GM12878 (cell line): ENCODE data around the gene POU2F3. TPM values are rescaled to one million over a fixed set of nuclear protein-coding genes. Genes with fewer than 3 reads are reported as not detected.

Experiments used
- DPF2 ChIP-seq: fragments of 450-650 bp; IDR thresholded peaks from 2 replicates; pipeline ENCODE4 v1.6.1; 2017; ENCODE audit warnings: mild to moderate bottlenecking
- EGR1 ChIP-seq, 2 experiments: IDR thresholded peaks; 1 replicate in 1 of 2; 2 replicates in 1 of 2; pipeline ENCODE4 v1.6.1; 2011 to 2012; ENCODE audit warnings: low read depth in 2 of 2, low read length in 2 of 2, borderline replicate concordance in 1 of 2, mild to moderate bottlenecking in 1 of 2, moderate library complexity in 1 of 2
- GATAD2B ChIP-seq: fragments of 450-650 bp; conservative IDR thresholded peaks from 2 replicates; pipeline ENCODE4 v1.6.1; 2017; ENCODE audit warnings: low read depth, mild to moderate bottlenecking, moderate library complexity
- KLF5 ChIP-seq: fragments of 450-650 bp; IDR thresholded peaks from 2 replicates; pipeline ENCODE4 v1.6.1; 2014; ENCODE audit warnings: mild to moderate bottlenecking; ENCODE audit not compliant: partially characterized antibody
- MYC ChIP-seq: IDR thresholded peaks from 2 replicates; pipeline ENCODE4 v1.6.1; 2011; ENCODE audit warnings: mild to moderate bottlenecking, low read length, moderate library complexity, inconsistent platforms; ENCODE audit not compliant: insufficient read depth, insufficient replicate concordance, insufficient read length, severe bottlenecking
- NFXL1 ChIP-seq: fragments of 450-650 bp; IDR thresholded peaks from 2 replicates; pipeline ENCODE4 v1.6.1; 2017; ENCODE audit warnings: antibody characterized with exemption, mild to moderate bottlenecking, borderline replicate concordance
- NFYA ChIP-seq: IDR thresholded peaks from 2 replicates; pipeline ENCODE4 v1.6.1; 2011; ENCODE audit warnings: low read depth, mild to moderate bottlenecking, low read length, improper control_type of control experiment, borderline replicate concordance
- POU2F2 ChIP-seq: IDR thresholded peaks from 3 replicates; pipeline ENCODE4 v1.6.1; 2011; ENCODE audit warnings: low read depth, mild to moderate bottlenecking, low read length, borderline replicate concordance
- RAD21 ChIP-seq: IDR thresholded peaks from 2 replicates; pipeline ENCODE4 v1.6.1; 2011; ENCODE audit warnings: mild to moderate bottlenecking, low read depth, low read length, moderate library complexity; ENCODE audit not compliant: insufficient read depth
- RUNX3 ChIP-seq: IDR thresholded peaks from 2 replicates; pipeline ENCODE4 v1.6.1; 2012; ENCODE audit warnings: low read length, inconsistent platforms
- SIN3A ChIP-seq: IDR thresholded peaks from 2 replicates; pipeline ENCODE4 v1.6.1; 2012; ENCODE audit warnings: low read depth, low read length, improper control_type of control experiment
- SMAD1 ChIP-seq: fragments of 450-650 bp; IDR thresholded peaks from 2 replicates; pipeline ENCODE4 v1.6.1; 2018; ENCODE audit warnings: mild to moderate bottlenecking, low read depth; ENCODE audit not compliant: partially characterized antibody
- SMARCA5 ChIP-seq: fragments of 450-650 bp; IDR thresholded peaks from 2 replicates; pipeline ENCODE4 v1.6.1; 2017; ENCODE audit warnings: mild to moderate bottlenecking
- SREBF2 ChIP-seq: IDR thresholded peaks from 2 replicates; pipeline ENCODE4 v1.6.1; 2012; ENCODE audit warnings: mild to moderate bottlenecking, low read length
- STAT1 ChIP-seq: fragments of 450-650 bp; conservative IDR thresholded peaks from 2 replicates; pipeline ENCODE4 v1.6.1; 2014; ENCODE audit warnings: antibody characterized with exemption, mild to moderate bottlenecking
- STAT3 ChIP-seq: IDR thresholded peaks from 2 replicates; pipeline ENCODE4 v1.6.1; 2011; ENCODE audit warnings: low read depth, low read length, improper control_type of control experiment
- TAF1 ChIP-seq: IDR thresholded peaks from 2 replicates; pipeline ENCODE4 v1.6.1; 2011; ENCODE audit warnings: mild to moderate bottlenecking, low read depth, low read length, borderline replicate concordance
- TCF12 ChIP-seq: IDR thresholded peaks from 2 replicates; pipeline ENCODE4 v1.6.1; 2011; ENCODE audit warnings: low read depth, mild to moderate bottlenecking, low read length
- ZNF622 ChIP-seq: fragments of 450-650 bp; IDR thresholded peaks from 2 replicates; pipeline ENCODE4 v1.6.1; 2017; ENCODE audit warnings: mild to moderate bottlenecking, inconsistent platforms
- polyA plus RNA-seq, 11 experiments: library from polyadenylated mRNA; depleted of rRNA in 4 of 11; unstranded in 6 of 11; stranded (reverse) in 5 of 11; fragments of >200 nt; fragmentation: Nextera tagmentation in 4 of 11; fragmentation: Illumina TruSeq in 1 of 11; extraction: Ambion mirVana in 4 of 11; extraction: Trizol in 1 of 11; gene quantifications; 1 replicate in 1 of 11; 2 replicates in 10 of 11; pipeline versions ENCODE4 v1.2.1 to v1.2.3, GENCODE V29; 2011 to 2016; ENCODE audit warnings: inconsistent platforms in 2 of 11, missing spikeins in 2 of 11, low read depth in 1 of 11
- total RNA-seq, 4 experiments: library from RNA; depleted of rRNA in 3 of 4; stranded (reverse); fragments of >200 nt in 3 of 4; fragmentation: Illumina TruSeq in 1 of 4; extraction: Trizol in 1 of 4; gene quantifications; 2 replicates each; pipeline versions ENCODE4 v1.2.1 to v1.2.3, GENCODE V29; 2013 to 2021
- TF ChIP-seq, protein P1 (sequence below): IDR thresholded peaks from 2 replicates; pipeline ENCODE4 v1.6.1; 2011; ENCODE audit warnings: low read depth, low read length, improper control_type of control experiment, borderline replicate concordance
- TF ChIP-seq, protein P2 (sequence below): IDR thresholded peaks from 2 replicates; pipeline ENCODE4 v1.6.1; 2012; ENCODE audit warnings: low read depth, low read length, improper control_type of control experiment
- TF ChIP-seq, protein P3 (sequence below): fragments of 450-650 bp; IDR thresholded peaks from 2 replicates; pipeline ENCODE4 v1.6.1; 2014; ENCODE audit warnings: mild to moderate bottlenecking
- TF ChIP-seq, protein P4 (sequence below): fragments of 450-650 bp; IDR thresholded peaks from 2 replicates; pipeline ENCODE4 v1.6.1; 2018; ENCODE audit warnings: mild to moderate bottlenecking, low read depth, moderate library complexity; ENCODE audit not compliant: partially characterized antibody

The POU2F3 gene
- total and polyA plus RNA-seq, 10 of the 15 experiments (the other 5 are each of a cell fraction or from before 2014, with no cell fraction given), result 0.09 to 4.4 (median 0.33) TPM

DNA sequence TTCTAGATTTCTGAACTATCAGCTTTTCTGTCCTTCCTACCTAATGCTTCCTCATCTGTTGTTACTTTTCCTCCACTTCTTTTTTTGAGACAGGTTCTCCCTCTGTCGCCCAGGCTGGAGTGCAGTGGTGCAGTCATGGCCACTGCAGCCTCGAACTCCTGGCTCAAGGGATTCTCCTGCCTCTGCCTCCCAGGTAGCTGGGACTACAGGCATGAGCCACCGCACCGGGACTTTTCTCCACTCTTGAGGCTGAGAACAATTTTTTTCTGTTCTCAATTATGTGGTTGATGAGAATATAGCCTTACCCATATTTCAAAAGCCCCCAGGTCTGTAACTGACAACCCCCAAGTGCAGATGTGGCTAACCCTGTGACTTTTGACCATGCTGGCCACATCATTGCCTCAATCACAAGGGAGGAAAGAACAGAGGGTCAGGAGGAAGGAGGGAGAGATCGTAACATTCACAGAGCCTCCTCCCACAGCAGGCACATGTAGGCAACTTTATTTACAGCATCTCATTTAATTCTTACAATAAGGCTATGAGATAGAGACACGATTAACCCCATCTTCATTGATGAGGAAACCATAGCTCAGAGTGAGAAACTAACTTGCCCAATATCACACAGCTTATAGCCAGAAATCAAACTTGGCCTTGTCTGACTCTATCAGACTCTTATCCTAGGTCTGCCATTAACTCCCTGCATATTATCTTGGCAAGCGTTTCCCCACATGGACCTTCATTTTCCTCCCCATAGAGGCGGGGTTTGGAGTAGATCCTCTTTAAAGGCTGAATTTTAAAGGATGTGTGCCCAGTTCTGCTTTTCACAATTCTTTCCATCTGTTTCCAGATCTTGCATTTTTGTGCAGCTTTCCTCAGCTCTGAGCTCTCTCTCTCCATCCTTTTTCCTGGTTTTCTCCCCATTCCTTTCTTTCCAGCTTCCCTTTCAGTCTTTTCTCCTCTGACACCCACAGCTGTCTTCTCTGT, 9.6 kb downstream of the POU2F3 start (continued):
- TF ChIP-seq, protein P1, sequence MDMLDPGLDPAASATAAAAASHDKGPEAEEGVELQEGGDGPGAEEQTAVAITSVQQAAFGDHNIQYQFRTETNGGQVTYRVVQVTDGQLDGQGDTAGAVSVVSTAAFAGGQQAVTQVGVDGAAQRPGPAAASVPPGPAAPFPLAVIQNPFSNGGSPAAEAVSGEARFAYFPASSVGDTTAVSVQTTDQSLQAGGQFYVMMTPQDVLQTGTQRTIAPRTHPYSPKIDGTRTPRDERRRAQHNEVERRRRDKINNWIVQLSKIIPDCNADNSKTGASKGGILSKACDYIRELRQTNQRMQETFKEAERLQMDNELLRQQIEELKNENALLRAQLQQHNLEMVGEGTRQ, result no peak
- TF ChIP-seq SMAD1 (peak; percentile 30), STAT1 (no peak), TCF12 (no peak), MYC (no peak), RAD21 (no peak), NFXL1 (no peak), SIN3A (no peak), POU2F2 (no peak; the same call in 2 of the 3 replicates), GATAD2B (0 out of 2 replicates have a peak, but pooled peaks have one; percentile 8), NFYA (no peak), RUNX3 (peak; percentile 75), DPF2 (no peak), KLF5 (no peak), STAT3 (no peak), ZNF622 (no peak), SREBF2 (no peak), EGR1 (IDR thresholded peaks at IDR 0.05; ENCODE audit: borderline replicate concordance in 1 of 2, low read depth in 2 of 2, low read length in 2 of 2) (no peak), TAF1 (no peak), SMARCA5 (peak; percentile 75)
- TF ChIP-seq, protein P2, sequence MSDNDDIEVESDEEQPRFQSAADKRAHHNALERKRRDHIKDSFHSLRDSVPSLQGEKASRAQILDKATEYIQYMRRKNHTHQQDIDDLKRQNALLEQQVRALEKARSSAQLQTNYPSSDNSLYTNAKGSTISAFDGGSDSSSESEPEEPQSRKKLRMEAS, result no peak
- TF ChIP-seq, protein P3, sequence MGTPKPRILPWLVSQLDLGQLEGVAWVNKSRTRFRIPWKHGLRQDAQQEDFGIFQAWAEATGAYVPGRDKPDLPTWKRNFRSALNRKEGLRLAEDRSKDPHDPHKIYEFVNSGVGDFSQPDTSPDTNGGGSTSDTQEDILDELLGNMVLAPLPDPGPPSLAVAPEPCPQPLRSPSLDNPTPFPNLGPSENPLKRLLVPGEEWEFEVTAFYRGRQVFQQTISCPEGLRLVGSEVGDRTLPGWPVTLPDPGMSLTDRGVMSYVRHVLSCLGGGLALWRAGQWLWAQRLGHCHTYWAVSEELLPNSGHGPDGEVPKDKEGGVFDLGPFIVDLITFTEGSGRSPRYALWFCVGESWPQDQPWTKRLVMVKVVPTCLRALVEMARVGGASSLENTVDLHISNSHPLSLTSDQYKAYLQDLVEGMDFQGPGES, result no peak
- TF ChIP-seq, protein P4, sequence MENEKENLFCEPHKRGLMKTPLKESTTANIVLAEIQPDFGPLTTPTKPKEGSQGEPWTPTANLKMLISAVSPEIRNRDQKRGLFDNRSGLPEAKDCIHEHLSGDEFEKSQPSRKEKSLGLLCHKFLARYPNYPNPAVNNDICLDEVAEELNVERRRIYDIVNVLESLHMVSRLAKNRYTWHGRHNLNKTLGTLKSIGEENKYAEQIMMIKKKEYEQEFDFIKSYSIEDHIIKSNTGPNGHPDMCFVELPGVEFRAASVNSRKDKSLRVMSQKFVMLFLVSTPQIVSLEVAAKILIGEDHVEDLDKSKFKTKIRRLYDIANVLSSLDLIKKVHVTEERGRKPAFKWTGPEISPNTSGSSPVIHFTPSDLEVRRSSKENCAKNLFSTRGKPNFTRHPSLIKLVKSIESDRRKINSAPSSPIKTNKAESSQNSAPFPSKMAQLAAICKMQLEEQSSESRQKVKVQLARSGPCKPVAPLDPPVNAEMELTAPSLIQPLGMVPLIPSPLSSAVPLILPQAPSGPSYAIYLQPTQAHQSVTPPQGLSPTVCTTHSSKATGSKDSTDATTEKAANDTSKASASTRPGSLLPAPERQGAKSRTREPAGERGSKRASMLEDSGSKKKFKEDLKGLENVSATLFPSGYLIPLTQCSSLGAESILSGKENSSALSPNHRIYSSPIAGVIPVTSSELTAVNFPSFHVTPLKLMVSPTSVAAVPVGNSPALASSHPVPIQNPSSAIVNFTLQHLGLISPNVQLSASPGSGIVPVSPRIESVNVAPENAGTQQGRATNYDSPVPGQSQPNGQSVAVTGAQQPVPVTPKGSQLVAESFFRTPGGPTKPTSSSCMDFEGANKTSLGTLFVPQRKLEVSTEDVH, result no peak
